Ascending aorta (tissue), 2 donors: ENCODE measurements around the gene AGAP1. TPM values are rescaled to one million over a fixed set of nuclear protein-coding genes. Genes with fewer than 3 reads are reported as not detected.

Experiments
- DNase-seq, 2 donors: peaks; one replicate each; pipeline ENCODE4 v3.0.0-alpha.2; 2019; ENCODE audit warnings: low spot score in 2 of 2
- H3K27ac ChIP-seq, 2 donors: fragments of 200-600 bp; sonication (generic); one replicate each; pipeline ENCODE4 v1.5.1; 2016 to 2017; ENCODE audit warnings: mild to moderate bottlenecking in 1 of 2
- H3K27me3 ChIP-seq: fragments of 200-600 bp; sonication (generic); one replicate; pipeline ENCODE4 v1.5.1; 2017
- H3K36me3 ChIP-seq, 2 donors: fragments of 200-600 bp; sonication (generic); one replicate each; pipeline ENCODE4 v1.5.1; 2016
- H3K4me1 ChIP-seq, 2 donors: fragments of 200-600 bp; sonication (generic); one replicate each; pipeline ENCODE4 v1.5.1; 2016 to 2017; ENCODE audit warnings: mild to moderate bottlenecking in 1 of 2
- H3K4me3 ChIP-seq, 2 donors: fragments of 200-600 bp; sonication (generic); one replicate each; pipeline ENCODE4 v1.5.1; 2016 to 2017; ENCODE audit warnings: mild to moderate bottlenecking in 1 of 2
- H3K9me3 ChIP-seq, 2 donors: fragments of 200-600 bp; sonication (generic); one replicate each; pipeline ENCODE4 v1.5.1; 2016
- CTCF ChIP-seq, 3 experiments: fragments of 200-600 bp in 2 of 3; fragments of 450-650 bp in 1 of 3; sonication (generic) in 2 of 3; IDR thresholded peaks; one replicate each; pipeline ENCODE4 v1.5.1; 2016 to 2019; ENCODE audit warnings: antibody characterized with exemption in 3 of 3, mild to moderate bottlenecking in 1 of 3, moderate library complexity in 1 of 3
- intact Hi-C: fragments of 100-400 bp; cut with DNase I; formaldehyde crosslinking; loops from one replicate; pipeline ENCODE4 v1.15.1; 2023
- total RNA-seq: library from RNA; depleted of rRNA; stranded (reverse); fragments of >200 nt; gene quantifications from one replicate; pipeline ENCODE4 v1.1.0, GENCODE V29; 2016

AGAP1 gene
- total RNA-seq, 1 donor from 2014 or later: 19.7 TPM

DNA sequence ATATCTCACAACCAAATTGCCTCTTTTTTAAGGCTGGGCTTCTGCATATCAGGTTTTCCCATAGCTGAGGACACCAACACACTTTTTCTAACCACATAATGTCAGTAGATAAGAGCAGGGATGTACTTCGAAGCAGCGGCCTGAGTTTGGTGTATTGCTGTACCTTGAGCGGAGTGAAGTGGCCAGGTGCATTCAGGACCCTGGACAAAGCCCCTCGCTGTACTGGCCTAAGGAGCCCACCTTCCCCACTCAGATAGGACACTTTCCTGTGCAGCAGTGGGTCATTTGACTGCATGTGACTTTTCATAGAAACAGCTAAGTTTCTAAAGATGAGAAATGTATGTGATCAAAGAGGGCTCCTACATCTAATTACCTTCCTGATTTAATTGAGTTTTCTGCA is 461.8 kb downstream of the AGAP1 start:
- Histone ChIP-seq H3K27ac (no peak overlapping the region), H3K9me3 (no peaks in the 10 kb centered on the region), H3K4me3 (no peak overlapping the region), H3K4me1 (no peaks in the 10 kb centered on the region), H3K27me3 (no peaks in the 10 kb centered on the region), H3K36me3 (peaks cover 0 to 3% of the 10 kb centered on the region in 2 donors)
- TF ChIP-seq CTCF (IDR thresholded peaks at IDR 0.05): no peak
- intact Hi-C loops: no loop called here
- no peak for DNase-seq

DNA sequence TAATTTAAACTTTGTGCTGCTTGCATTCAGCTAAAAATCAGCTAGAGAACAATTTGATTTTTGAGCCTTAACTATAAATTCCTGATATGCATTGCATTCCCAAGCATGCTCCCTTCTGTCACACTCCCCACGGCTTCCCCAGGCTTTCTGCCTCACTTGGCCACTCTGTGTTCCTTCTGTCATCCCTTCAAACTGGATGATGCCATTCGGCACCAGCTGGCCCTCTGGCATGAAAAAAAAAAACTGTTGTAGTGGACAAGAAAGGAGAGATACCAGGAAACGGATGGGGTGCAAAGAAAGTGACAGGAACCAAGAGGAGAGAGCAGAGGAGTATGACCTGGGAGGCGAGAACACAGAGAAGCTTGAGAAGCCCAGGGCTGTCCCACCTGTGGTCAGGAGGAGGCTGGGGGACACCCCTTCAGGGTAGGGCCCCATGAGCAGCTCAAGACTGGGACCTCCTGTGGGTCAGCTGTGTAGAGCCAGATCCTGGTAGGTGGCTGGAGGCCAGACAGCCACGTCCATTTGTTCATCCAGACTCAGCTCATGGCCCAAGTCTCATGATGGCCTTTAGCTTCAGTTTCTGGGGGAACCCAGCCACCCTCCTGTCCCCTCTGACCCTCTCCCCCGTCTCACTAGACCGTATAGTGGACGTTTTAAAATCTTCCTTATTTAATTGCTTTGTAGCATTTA is 462.6 kb downstream of the AGAP1 start:
- Histone ChIP-seq H3K9me3 (no peaks in the 10 kb centered on the region), H3K4me1 (no peaks in the 10 kb centered on the region), H3K27ac (no peak overlapping the region), H3K36me3 (peaks cover 0 to 3% of the 10 kb centered on the region in 2 donors), H3K4me3 (no peak overlapping the region), H3K27me3 (no peaks in the 10 kb centered on the region)
- no peak for DNase-seq
- no peak for TF ChIP-seq CTCF (IDR thresholded peaks at IDR 0.05)
- intact Hi-C loops: no loop called here

DNA sequence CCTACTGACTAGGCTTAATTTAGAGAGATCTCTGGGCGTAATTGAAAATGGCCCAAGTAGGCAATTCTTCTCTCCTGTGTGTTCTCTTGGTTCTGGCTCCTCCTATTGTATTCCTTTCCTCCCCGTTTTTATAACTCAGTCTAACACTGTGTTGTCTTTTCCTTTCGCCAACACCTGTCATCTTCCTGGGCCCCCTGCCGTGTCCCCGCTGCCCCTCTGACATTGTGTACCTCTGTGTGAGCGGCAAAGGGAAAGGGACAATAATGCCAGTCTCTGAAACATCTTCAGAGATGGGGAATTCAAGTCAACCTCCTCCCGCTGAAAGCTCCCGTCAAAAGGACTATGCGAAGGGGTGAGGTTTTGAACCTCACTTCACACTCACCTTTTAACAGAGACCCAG is 463.4 kb downstream of the AGAP1 start:
- no peaks in the 10 kb centered on the region for H3K9me3 ChIP-seq
- TF ChIP-seq CTCF (IDR thresholded peaks at IDR 0.05): no peak
- DNase-seq: no peak
- intact Hi-C loops: no loop called here
- no peak overlapping the region for H3K27ac ChIP-seq
- H3K27me3 ChIP-seq: no peaks in the 10 kb centered on the region
- no peaks in the 10 kb centered on the region for H3K4me1 ChIP-seq
- no peak overlapping the region for H3K4me3 ChIP-seq
- H3K36me3 ChIP-seq: peaks cover 0 to 3% of the 10 kb centered on the region in 2 donors

- Histone ChIP-seq H3K4me1 (no peaks in the 10 kb centered on the region), H3K36me3 (peaks cover 0 to 3% of the 10 kb centered on the region in 2 donors), H3K27ac (no peak overlapping the region), H3K4me3 (no peak overlapping the region), H3K27me3 (no peaks in the 10 kb centered on the region), H3K9me3 (no peaks in the 10 kb centered on the region)
- TF ChIP-seq CTCF (IDR thresholded peaks at IDR 0.05): no peak
- intact Hi-C loops: no loop called here
- DNase-seq: no peak
Measured at GRCh38 chr2:235958221-235958930, 464.5 kb downstream of the AGAP1 start.

- peaks cover 0 to 3% of the 10 kb centered on the region in 2 donors for H3K36me3 ChIP-seq
- no peak for TF ChIP-seq CTCF (IDR thresholded peaks at IDR 0.05)
- H3K4me3 ChIP-seq: no peak overlapping the region
- H3K9me3 ChIP-seq: no peaks in the 10 kb centered on the region
- H3K4me1 ChIP-seq: no peaks in the 10 kb centered on the region
- intact Hi-C loops: no loop called here
- no peak for DNase-seq
- no peak overlapping the region for H3K27ac ChIP-seq
- no peaks in the 10 kb centered on the region for H3K27me3 ChIP-seq
Measured at GRCh38 chr2:235958931-235959410, 465.1 kb downstream of the AGAP1 start.
